Epithelial cell of proximal tubule (primary cell): ENCODE measurements around the gene ARHGAP26. TPM values are rescaled to one million over a fixed set of nuclear protein-coding genes. Genes with fewer than 3 reads are reported as not detected.

ENCODE experiments used
- DNase-seq: peaks from one replicate; pipeline ENCODE4 v3.0.0-alpha.2; 2011; ENCODE audit warnings: low read depth
- H3K4me3 ChIP-seq: 2 replicates; pipeline ENCODE4 v1.5.1; 2011; ENCODE audit warnings: low read depth, mild to moderate bottlenecking, low read length
- CTCF ChIP-seq: conservative IDR thresholded peaks from 2 replicates; pipeline ENCODE4 v1.5.1; 2012; ENCODE audit warnings: low read depth, mild to moderate bottlenecking, low read length
- total RNA-seq: library from RNA; depleted of rRNA; stranded (reverse); fragments of >200 nt; gene quantifications from 2 replicates; pipeline ENCODE4 v1.2.3, GENCODE V29; 2015

ARHGAP26 gene
- total RNA-seq, 1 donor from 2014 or later, result 7.0 TPM

GRCh38 chr5:143236682-143237081 lies 466.5 kb downstream of the ARHGAP26 start:
- no peak overlapping the region for H3K4me3 ChIP-seq
- DNase-seq, result no peak
- no peak for TF ChIP-seq CTCF

GRCh38 chr5:143237664-143238063 lies 467.5 kb downstream of the ARHGAP26 start:
- no peak for TF ChIP-seq CTCF
- DNase-seq, result no peak
- H3K4me3 ChIP-seq, result no peak overlapping the region

- TF ChIP-seq CTCF, result no peak
- H3K4me3 ChIP-seq, result no peak overlapping the region
- DNase-seq, result no peak
Observed at GRCh38 chr5:143238620-143239019, 468.4 kb downstream of the ARHGAP26 start.

- H3K4me3 ChIP-seq, result no peak overlapping the region
- no peak for DNase-seq
- TF ChIP-seq CTCF, result no peak
Observed at GRCh38 chr5:143239882-143240518, 469.8 kb downstream of the ARHGAP26 start.

GRCh38 chr5:143241892-143242291 lies 471.7 kb downstream of the ARHGAP26 start:
- TF ChIP-seq CTCF, result no peak
- no peak for DNase-seq
- H3K4me3 ChIP-seq, result no peak overlapping the region

- TF ChIP-seq CTCF, result no peak
- no peak overlapping the region for H3K4me3 ChIP-seq
- DNase-seq, result no peak
Observed at GRCh38 chr5:143243103-143243502, 472.9 kb downstream of the ARHGAP26 start.
